Body of pancreas (tissue), 4 donors: Measurements from ENCODE around the gene MYCBP2.

ENCODE experiments used
- CTCF ChIP-seq, 7 experiments: fragments of 450-650 bp in 4 of 7; fragments of 200-600 bp in 3 of 7; sonication (generic) in 3 of 7; IDR thresholded peaks; one replicate each; pipeline ENCODE4 v1.5.1; 2016 to 2019; ENCODE audit warnings: antibody characterized with exemption in 7 of 7
- POLR2A ChIP-seq, 3 donors: fragments of 450-650 bp; IDR thresholded peaks; one replicate each; pipeline ENCODE4 v1.6.1; 2016; ENCODE audit warnings: antibody characterized with exemption in 3 of 3, mild to moderate bottlenecking in 2 of 3

GRCh38 chr13:77150651-77151050, 176.2 kb downstream of the MYCBP2 start:
- TF ChIP-seq CTCF (IDR thresholded peaks at IDR 0.05): no peak
- no peak for TF ChIP-seq POLR2A (IDR thresholded peaks at IDR 0.05)
